Stimulated activated CD8-positive, alpha-beta memory T cell treated with anti-CD3 and anti-CD28 coated beads, Interleukin-12 subunit alpha, Interleukin-12 subunit beta, amount 100 ng/mL, for 4 hours (primary cell): ENCODE results near the gene SALL3.

Experiments used
- DNase-seq: peaks from one replicate; pipeline ENCODE4 v3.0.0-alpha.2; 2020; ENCODE audit warnings: low read depth

Gene SALL3

DNA sequence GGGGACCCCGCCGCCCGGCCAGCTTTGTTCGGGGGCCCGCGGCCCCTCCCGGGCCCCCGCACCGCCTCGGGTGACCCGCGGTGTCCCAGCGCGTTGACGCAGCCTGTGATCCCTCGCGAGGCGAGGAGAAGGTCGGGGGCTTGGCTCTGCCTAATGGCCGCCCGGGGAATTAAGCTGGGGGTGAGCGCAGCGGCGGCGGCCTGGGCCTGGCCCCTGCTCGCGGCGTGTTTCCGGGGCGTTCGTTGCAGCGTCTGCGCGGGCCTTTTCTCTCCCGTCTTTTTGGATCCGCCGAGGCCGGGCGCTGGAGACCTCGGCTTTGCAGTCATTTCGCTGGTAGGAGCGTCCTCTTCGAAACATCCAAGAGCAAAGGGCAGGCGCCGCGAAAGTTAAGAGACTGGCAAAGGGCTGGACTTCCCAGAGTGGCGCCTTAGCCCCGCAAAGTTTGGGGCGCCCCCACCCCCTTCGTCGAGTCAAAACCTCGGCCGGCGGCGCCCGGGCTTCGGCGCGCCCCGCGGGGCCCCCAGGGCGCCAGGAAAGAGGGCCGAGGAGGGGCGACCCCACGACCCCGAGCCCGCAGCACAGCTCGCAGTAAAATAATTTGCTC is 1.3 kb downstream of the SALL3 start:
- no peak for DNase-seq

DNA sequence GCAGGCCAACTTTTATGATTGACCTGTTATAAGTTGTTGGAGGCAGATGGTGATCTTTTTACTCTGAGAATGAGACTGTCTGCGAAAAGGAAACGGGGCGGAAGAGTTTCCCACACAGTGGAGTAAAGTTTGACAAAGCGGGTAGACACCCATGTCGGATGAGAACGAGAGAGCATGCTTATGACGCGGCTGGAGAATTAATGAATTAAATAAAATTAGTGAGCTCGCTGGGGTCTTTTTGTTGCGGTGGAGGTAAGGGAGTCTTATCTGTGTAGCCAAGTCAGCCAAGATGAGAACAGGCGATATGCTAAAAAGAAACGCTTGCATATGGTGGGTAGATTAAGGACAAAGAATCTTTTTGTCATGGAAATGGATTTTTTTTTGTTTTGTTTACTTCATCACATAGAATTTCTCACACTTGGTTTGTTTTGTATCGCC is 1.8 kb downstream of the SALL3 start:
- no peak for DNase-seq

DNA sequence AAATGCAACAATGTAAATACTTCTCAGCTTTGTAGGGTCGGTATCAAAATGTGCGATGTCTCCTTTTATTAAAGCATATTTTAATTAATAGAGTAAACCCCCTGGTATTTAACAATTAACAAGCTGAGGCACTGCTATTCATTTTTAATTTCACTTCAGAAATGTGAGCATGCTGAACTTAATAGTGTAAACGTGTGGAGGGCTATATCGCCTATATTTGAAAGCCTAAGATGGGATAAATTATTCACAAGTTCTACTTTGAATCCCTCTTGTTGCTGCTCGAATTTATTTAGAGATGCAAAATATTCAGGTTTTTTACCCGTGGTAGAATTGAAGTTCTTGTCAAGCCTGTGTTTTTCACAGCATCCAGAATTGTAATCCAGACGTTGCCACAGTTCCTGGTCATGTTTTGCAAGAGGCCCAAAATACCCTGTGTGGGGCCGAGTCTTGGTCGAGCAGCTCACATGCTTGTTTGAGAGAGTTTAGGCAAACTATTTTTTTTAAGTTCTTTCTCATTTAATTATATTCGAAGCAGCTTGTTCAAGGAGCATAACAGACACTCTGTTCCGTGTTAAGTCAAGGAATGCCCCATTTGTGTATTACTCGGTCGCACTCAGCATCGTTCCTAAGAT is 2.5 kb downstream of the SALL3 start:
- no peak for DNase-seq

DNA sequence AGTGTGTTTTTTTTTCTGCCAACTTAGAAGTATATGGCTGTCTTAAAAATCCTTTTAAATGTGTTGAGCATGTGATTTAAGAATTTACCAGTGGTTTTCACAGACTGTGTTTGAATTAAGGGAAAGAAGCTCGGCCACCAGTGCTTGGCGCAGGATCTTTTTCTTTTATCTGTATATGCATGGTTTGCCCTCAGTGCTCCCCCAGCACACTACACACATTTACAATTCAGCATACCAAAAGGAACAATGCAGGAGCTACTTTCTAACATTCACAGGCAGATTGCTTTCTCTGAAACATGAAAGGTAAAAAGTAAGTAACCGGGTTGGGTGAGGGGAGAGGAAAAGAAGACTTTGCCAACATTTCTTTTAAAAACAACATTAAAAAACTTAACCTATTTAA is 3.9 kb downstream of the SALL3 start:
- no peak for DNase-seq

DNA sequence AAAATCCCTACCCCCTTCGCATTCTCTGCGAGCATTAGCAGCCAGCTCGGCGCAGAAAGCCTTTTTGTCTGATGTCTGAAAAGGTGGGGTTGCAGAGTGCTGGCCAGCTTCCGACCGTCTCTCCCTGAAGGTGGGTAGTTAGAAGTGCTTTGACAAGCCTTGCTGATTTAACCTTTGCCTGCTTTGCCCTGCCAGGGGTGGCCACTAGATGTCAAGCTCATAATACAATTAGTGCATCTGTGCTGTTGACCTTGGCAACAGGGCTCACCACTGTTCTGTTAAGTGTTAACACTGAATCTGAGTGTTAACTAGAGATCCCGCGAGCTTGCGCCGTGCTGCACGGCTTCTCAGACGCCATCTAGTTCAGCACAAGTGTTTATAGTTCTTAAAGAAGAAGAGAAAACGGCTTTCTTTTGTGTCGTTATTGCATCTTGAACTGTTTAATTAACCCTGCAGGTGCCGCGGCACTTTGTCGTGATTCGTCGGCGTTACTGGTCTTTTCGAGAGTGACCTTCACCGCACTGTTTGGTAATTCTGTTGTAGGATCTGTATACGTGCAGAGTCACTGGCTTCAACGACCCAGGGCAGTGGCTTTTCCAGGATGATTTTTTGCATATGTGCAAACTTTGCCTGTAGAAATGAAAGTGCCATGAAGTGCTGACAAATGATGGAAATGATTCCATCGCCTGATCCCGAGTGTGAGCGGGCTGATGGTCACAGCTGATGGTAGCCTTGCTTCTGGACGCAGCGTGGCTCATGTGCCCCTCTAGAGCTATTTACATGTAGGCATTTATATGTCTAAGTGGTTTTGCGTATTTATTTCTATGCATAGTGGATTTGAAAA is 5.5 kb downstream of the SALL3 start:
- DNase-seq = no peak

DNA sequence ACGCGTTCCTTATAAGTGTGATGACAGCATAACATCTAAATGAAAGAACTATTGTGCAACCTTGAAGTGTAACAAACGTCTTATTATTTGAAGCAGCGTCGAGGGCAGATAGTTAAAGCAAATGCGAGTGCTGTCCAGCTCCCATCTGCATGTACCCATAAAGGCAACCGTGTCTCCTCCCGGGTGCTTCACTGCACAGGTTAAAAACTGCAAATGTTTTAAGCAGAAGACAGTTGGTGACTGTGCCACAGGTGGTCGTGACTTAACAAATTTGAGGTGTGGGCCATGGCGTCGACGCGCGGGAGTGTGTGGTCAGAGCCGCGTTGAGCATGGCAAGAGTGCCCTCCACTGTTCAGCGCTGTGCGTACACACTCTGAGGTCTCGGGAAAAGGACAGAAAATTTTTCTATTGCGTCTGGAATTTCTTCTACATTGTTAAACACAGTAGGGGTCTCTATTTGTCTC is 6.4 kb downstream of the SALL3 start:
- DNase-seq = no peak

DNA sequence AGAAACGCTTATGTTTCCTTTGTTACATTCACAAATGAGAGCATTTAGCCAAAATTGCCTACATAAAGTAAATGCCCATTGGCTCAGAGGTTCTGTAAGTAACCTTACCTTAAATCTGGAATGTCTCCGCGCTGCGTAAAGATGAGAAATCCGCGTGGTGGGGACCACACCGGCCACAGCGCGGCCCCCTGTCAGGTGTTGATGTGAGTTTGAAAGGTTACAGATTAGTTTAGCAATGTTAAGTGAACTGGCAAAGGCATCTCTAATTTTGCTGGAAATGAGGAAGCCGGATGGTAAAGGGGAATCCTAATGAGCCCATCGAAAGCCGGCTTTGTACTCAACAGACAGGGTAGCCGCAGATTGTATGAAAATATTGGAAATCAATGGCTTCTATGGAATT is 11.8 kb downstream of the SALL3 start:
- DNase-seq = no peak

DNA sequence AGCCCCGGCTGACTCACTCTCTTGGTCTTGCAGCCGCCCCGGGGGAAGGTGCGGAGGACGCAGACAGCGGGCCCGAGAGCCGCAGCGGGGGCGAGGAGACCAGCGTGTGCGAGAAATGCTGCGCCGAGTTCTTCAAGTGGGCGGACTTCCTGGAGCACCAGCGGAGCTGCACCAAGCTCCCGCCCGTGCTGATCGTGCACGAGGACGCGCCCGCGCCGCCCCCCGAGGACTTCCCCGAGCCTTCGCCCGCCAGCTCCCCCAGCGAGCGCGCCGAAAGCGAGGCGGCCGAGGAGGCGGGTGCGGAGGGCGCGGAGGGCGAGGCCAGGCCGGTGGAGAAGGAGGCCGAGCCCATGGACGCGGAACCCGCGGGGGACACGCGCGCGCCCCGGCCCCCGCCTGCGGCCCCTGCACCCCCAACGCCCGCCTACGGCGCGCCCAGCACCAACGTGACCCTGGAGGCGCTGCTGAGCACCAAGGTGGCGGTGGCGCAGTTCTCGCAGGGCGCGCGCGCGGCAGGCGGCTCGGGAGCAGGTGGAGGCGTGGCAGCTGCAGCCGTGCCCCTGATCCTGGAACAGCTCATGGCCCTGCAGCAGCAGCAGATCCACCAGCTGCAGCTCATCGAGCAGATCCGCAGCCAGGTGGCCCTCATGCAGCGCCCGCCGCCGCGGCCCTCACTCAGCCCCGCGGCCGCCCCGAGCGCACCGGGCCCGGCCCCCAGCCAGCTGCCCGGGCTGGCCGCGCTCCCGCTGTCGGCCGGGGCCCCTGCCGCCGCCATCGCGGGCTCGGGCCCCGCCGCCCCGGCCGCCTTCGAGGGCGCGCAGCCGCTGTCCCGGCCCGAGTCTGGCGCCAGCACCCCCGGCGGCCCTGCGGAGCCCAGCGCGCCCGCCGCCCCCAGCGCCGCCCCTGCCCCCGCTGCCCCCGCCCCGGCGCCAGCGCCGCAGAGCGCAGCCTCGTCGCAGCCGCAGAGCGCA is 12.7 kb downstream of the SALL3 start:
- no peak for DNase-seq

DNA sequence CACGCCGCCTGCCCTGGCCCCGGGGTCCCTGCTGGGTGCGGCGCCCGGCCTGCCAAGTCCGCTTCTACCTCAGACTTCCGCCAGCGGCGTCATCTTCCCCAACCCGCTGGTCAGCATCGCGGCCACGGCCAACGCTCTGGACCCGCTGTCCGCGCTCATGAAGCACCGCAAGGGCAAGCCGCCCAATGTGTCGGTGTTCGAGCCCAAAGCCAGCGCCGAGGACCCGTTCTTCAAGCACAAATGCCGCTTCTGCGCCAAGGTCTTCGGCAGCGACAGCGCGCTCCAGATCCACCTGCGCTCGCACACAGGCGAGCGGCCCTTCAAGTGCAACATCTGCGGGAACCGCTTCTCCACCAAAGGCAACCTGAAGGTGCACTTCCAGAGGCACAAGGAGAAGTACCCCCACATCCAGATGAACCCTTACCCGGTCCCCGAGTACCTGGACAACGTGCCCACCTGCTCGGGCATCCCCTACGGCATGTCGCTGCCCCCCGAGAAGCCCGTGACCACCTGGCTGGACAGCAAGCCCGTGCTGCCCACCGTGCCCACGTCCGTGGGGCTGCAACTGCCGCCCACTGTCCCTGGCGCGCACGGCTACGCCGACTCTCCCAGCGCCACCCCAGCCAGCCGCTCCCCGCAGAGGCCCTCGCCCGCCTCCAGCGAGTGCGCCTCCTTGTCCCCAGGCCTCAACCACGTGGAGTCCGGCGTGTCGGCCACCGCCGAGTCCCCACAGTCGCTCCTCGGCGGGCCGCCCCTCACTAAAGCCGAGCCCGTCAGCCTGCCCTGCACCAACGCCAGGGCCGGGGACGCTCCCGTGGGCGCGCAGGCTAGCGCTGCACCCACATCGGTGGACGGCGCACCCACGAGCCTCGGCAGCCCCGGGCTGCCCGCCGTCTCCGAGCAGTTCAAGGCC is 13.7 kb downstream of the SALL3 start:
- no peak for DNase-seq

DNA sequence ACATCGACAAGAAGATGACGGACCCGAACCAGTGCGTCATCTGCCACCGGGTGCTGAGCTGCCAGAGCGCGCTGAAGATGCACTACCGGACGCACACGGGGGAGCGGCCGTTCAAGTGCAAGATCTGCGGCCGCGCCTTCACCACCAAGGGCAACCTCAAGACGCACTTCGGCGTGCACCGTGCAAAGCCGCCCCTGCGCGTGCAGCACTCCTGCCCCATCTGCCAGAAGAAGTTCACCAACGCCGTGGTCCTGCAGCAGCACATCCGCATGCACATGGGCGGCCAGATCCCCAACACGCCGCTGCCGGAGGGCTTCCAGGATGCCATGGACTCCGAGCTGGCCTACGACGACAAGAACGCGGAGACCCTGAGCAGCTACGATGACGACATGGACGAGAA is 14.4 kb downstream of the SALL3 start:
- DNase-seq = no peak

DNA sequence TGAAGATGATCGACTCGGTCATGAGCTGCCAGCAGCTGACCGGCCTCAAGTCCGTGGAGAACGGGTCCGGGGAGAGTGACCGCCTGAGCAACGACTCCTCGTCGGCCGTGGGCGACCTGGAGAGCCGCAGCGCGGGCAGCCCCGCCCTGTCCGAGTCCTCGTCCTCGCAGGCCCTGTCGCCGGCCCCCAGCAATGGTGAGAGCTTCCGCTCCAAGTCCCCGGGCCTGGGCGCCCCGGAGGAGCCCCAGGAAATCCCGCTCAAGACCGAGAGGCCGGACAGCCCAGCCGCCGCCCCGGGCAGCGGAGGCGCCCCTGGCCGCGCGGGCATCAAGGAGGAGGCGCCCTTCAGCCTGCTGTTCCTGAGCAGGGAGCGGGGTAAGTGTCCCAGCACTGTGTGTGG is 14.9 kb downstream of the SALL3 start:
- no peak for DNase-seq

DNA sequence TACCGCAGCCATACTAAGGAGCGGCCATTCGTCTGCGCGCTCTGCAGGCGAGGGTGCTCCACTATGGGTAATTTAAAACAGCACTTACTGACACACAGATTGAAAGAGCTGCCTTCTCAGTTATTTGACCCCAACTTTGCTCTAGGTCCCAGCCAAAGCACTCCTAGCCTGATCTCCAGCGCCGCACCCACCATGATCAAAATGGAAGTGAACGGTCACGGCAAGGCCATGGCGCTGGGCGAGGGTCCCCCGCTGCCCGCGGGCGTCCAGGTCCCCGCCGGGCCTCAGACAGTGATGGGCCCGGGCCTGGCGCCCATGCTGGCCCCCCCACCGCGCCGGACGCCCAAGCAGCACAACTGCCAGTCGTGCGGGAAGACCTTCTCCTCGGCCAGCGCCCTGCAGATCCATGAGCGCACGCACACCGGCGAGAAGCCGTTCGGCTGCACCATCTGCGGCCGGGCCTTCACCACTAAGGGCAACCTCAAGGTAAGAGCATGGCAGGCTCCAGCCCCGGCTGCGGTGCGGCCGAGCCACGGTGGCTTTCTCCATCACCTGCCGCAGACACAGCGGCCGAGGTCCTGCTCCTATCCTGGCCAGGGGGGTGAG is 15.5 kb downstream of the SALL3 start:
- DNase-seq = no peak

DNA sequence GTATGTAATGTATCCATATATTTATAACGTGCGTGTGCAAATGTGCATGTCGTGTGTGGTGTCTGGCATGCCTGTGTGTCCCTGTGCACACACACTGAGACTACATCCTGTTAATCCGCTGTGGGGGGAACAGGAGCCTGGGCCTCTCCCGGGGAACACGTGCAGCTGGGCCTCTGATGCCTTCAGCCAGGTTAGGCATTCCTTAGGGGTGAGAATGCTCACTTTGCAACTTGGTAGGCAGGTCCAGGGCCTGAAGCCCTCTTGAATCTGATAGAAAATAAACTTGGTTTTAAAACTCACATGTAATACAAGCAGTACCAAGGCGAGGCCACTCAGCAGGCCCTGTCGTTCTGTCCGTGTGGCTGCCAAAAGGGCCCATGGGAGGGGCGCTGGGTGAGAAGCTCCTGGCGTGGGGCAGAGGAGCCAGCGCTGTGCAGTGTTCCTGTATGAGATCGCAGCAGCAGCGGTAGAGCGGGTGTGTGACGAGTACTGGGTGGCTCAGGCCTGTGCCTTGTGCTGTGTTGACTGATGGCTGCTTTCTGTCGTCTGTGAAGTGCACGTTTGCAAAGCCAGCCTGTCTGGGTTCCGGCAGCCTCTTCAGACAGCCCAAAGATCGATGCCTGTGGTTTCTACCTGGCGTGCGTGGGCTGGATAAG is 16.2 kb downstream of the SALL3 start:
- no peak for DNase-seq

DNA sequence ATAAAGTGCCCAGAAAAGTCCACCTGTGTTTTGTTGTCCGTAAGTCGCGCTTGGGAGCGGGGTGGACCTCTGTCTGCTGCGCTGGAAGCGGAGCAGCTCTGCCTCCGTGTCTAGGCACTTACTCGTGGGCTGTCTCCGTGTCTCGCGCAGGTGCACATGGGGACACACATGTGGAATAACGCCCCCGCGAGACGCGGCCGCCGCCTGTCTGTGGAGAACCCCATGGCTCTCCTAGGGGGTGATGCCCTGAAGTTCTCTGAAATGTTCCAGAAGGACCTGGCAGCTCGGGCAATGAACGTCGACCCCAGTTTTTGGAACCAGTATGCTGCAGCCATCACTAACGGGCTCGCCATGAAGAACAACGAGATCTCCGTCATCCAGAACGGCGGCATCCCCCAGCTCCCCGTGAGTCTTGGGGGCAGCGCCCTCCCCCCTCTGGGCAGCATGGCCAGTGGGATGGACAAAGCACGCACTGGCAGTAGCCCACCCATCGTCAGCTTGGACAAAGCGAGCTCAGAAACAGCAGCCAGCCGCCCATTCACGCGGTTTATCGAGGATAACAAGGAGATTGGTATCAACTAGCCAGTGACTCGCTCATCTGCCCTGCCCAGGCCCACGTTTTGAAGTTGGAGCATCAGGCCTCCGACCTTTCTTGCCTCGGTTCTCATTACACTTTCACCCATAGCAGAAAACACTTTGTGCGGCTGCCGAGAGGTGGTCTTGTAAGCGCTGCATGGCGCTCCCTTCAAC is 17.3 kb downstream of the SALL3 start:
- no peak for DNase-seq

DNA sequence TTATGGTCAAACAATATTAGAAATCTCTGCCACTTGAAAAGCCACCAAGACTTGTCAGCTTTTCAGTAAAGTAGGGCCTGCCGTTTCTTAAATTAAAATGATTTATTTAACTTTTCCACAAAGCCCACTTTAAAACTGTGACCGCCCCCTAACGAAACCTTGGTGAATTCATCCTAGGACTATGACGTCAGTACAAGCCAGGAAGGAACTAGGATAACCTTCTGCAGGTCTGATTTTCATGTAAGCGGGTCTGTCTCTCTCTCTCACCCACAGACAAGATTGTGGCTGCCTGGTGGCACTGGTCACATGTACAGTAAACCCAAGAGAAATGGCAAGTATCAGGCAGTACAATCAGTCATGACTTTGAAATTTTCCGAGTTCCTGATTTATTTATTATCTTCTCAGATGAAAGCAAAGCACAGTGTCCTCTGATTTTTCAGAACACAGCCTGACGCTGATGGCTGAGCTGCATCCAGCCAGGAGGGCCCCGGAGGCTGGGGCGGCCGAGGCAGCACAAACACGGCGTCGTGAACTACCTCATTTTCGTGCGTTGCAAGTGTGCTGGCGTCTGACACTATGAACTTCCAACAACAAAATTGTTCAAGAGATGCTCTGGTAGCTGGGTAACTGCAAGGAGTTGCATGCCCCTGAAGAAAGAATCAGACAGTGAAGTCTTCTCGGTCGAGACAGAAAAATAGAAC is 18.9 kb downstream of the SALL3 start:
- DNase-seq = no peak

DNA sequence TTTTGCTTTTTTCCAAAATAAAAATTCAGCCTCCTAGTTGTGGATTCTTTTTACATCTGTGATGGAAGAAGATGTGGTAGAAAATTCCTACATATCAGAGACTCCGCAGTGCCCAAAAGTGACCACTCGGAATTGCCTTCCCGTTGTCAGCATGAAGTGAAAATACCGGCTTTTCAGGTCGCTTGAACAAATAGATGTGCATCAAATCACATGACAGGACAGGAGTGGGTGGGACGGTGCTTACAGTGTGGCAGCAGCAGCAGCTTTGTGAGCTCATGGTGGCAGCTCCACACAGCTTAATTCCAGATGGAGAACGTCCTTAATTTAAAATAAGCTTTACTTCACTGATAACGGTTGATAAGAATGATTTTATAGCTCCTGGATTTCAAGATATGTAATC is 20.3 kb downstream of the SALL3 start:
- DNase-seq = no peak

DNA sequence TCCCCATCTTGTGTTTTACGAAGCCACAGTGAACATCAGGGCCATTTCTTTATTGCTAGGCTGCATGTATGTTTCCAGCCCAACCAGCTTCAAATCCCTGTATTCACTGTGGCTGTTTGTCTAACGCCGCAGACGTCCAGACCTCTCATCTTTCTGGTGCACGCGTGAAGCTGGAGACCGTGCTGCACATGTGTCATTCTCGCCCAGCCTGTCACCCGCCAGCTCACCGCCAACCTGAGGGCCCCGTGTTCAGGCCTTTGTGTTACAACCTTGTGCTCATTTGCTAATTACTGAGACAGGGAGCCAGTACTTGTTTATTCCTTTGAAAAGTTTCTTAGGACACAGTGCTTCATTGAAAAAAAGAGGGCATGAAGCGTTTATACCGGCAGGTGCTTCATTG is 21.4 kb downstream of the SALL3 start:
- no peak for DNase-seq

DNA sequence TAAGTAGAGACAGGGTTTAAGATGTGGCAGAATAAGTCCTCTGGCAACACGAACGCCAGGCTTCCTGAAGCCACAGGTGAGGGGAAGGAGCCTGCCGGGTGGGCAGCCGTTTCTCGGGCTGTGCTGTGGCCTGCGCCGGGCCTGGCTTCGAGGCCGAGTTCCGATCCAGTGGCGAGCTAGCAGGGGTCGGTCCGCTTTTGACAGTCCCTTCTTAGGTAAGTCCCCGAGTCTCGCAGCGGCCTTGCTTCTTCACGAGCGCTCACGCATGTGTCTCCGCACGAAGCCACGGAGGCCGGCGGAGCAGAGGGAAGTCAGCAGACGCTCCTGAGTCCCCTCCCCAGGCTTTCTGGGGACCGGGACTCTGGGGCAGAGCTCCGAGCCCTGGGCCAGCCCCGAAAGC is 26.0 kb downstream of the SALL3 start:
- DNase-seq = no peak
